Uterus (tissue), 4 donors: Measurements from ENCODE around the gene TSPAN11. TPM values are rescaled to one million over a fixed set of nuclear protein-coding genes. Genes with fewer than 3 reads are reported as not detected.
"Not testable (repeated sequence)": the region's sequence is repeated elsewhere in the genome, so short reads cannot be mapped to it uniquely, and the experiment has no call there.

Experiments used
- DNase-seq, 2 donors: peaks; one replicate each; pipeline ENCODE4 v3.0.0-alpha.2; 2019 to 2020
- H3K27ac ChIP-seq, 2 donors: fragments of 200-600 bp; sonication (generic); 1 replicate in 1 of 2; 2 replicates in 1 of 2; pipeline ENCODE4 v1.5.1; 2016 to 2018
- H3K27me3 ChIP-seq, 2 donors: fragments of 200-600 bp; sonication (generic); one replicate each; pipeline ENCODE4 v1.5.1; 2018 to 2019; ENCODE audit warnings: control low read depth in 1 of 2
- H3K36me3 ChIP-seq, 2 donors: fragments of 200-600 bp; sonication (generic); one replicate each; pipeline ENCODE4 v1.5.1; 2019; ENCODE audit warnings: control low read depth in 1 of 2
- H3K4me1 ChIP-seq, 2 donors: fragments of 200-600 bp; sonication (generic); one replicate each; pipeline ENCODE4 v1.5.1; 2018 to 2019; ENCODE audit warnings: control low read depth in 1 of 2
- H3K4me3 ChIP-seq, 2 donors: fragments of 200-600 bp; sonication (generic); 1 replicate in 1 of 2; 2 replicates in 1 of 2; pipeline ENCODE4 v1.5.1; 2018 to 2019; ENCODE audit warnings: mild to moderate bottlenecking in 1 of 2
- H3K9me3 ChIP-seq, 2 donors: fragments of 200-600 bp; sonication (generic); one replicate each; pipeline ENCODE4 v1.5.1; 2019; ENCODE audit warnings: control low read depth in 1 of 2
- POLR2A ChIP-seq, 2 donors: fragments of 450-650 bp; IDR thresholded peaks; one replicate each; pipeline ENCODE4 v1.6.1; 2016; ENCODE audit warnings: antibody characterized with exemption in 2 of 2, mild to moderate bottlenecking in 1 of 2, moderate library complexity in 1 of 2
- intact Hi-C: fragments of 100-400 bp; cut with DNase I; formaldehyde crosslinking; loops from one replicate; pipeline ENCODE4 v1.15.1; 2023; ENCODE audit warnings: low total_unique reads
- total RNA-seq, 4 donors: library from RNA; depleted of rRNA in 3 of 4; stranded (reverse); fragments of >200 nt in 3 of 4; gene quantifications; one replicate each; pipeline versions ENCODE4 v1.1.0 to v1.2.4, GENCODE V29; 2014 to 2023
- TF ChIP-seq, protein P1 (sequence below), 4 experiments: fragments of 200-600 bp in 2 of 4; fragments of 450-650 bp in 2 of 4; sonication (generic) in 2 of 4; IDR thresholded peaks; one replicate each; pipeline ENCODE4 v1.5.1; 2016 to 2019; ENCODE audit warnings: antibody characterized with exemption in 4 of 4, mild to moderate bottlenecking in 2 of 4, moderate library complexity in 1 of 4
- donor health status: DM: yes; HTN: yes; CAD: no.

Gene TSPAN11
- total RNA-seq, 4 donors from 2014 or later, result 0.51 to 9.4 (median 0.88) TPM

GRCh38 chr12:31011746-31012566 lies 85.4 kb downstream of the TSPAN11 start:
- Histone ChIP-seq H3K27ac (no peak overlapping the region), H3K9me3 (no peaks in the 10 kb centered on the region), H3K4me1 (no peaks in the 10 kb centered on the region), H3K27me3 (no peaks in the 10 kb centered on the region), H3K36me3 (no peaks in the 10 kb centered on the region), H3K4me3 (no peak overlapping the region)
- DNase-seq, result peak in 1 of 2 donors; percentile 7
- TF ChIP-seq, protein P1, sequence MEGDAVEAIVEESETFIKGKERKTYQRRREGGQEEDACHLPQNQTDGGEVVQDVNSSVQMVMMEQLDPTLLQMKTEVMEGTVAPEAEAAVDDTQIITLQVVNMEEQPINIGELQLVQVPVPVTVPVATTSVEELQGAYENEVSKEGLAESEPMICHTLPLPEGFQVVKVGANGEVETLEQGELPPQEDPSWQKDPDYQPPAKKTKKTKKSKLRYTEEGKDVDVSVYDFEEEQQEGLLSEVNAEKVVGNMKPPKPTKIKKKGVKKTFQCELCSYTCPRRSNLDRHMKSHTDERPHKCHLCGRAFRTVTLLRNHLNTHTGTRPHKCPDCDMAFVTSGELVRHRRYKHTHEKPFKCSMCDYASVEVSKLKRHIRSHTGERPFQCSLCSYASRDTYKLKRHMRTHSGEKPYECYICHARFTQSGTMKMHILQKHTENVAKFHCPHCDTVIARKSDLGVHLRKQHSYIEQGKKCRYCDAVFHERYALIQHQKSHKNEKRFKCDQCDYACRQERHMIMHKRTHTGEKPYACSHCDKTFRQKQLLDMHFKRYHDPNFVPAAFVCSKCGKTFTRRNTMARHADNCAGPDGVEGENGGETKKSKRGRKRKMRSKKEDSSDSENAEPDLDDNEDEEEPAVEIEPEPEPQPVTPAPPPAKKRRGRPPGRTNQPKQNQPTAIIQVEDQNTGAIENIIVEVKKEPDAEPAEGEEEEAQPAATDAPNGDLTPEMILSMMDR (IDR thresholded peaks at IDR 0.05), result no peak
- TF ChIP-seq POLR2A (IDR thresholded peaks at IDR 0.05), result no peak
- intact Hi-C loops, result no loop called here

DNA sequence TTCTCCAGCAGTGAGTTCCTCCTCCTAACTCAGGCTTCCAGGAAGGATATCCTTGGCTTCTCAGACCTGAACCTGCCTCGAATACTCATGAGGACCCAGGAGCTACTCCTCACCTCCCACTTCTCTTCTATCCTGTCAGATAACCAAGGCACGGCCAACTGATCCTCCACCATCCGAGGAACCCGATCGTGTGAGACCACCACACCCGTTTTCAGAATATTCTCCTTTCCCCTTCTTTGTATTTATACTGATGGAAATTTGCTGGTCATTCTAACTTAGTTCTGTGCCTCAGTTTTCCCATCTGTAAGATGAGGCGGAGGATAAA lies 86.0 kb downstream of the TSPAN11 start:
- H3K36me3 ChIP-seq, DNase-seq, H3K9me3 ChIP-seq, H3K4me3 ChIP-seq, H3K4me1 ChIP-seq, H3K27me3 ChIP-seq, intact Hi-C loops, H3K27ac ChIP-seq: not testable (repeated sequence)

- intact Hi-C loops, result no loop called here
- Histone ChIP-seq H3K9me3 (no peaks in the 10 kb centered on the region), H3K36me3 (no peaks in the 10 kb centered on the region), H3K27me3 (no peaks in the 10 kb centered on the region), H3K4me3 (no peak overlapping the region), H3K27ac (no peak overlapping the region), H3K4me1 (no peaks in the 10 kb centered on the region)
- TF ChIP-seq, protein P1 (IDR thresholded peaks at IDR 0.05), result no peak
- peak in 1 of 2 donors; percentile 7 for DNase-seq
These were observed 88.7 kb downstream of the TSPAN11 start for GRCh38 chr12:31015215-31015614.

- H3K9me3 ChIP-seq, result no peaks in the 10 kb centered on the region
- TF ChIP-seq POLR2A (IDR thresholded peaks at IDR 0.05), result no peak
- TF ChIP-seq, protein P1 (IDR thresholded peaks at IDR 0.05), result no peak
- no peak overlapping the region for H3K4me3 ChIP-seq
- H3K36me3 ChIP-seq, result no peaks in the 10 kb centered on the region
- H3K27ac ChIP-seq, result no peak overlapping the region
- H3K4me1 ChIP-seq, result no peaks in the 10 kb centered on the region
- intact Hi-C loops, result no loop called here
- DNase-seq, result peak in 1 of 2 donors; percentile 4
- H3K27me3 ChIP-seq, result no peaks in the 10 kb centered on the region
These were observed 89.5 kb downstream of the TSPAN11 start for GRCh38 chr12:31016057-31016456.

DNA sequence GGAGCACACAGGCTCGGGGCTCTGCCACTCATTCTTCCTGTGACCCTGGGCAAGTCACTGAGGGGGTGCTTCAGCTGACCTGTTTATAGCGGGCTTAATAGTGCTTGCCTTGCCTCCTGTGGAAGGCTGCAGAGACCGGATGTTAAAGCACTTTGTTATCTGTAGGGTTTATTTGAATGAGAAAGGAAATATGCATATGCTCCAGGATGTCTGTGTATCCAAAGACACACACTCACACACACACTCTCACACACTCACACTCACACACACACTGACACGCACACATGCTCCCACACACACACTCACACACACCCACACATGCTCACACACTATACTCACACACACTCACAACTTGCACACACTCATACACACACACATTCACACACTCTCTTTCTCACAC lies 91.0 kb downstream of the TSPAN11 start:
- H3K27me3 ChIP-seq, result no peaks in the 10 kb centered on the region
- H3K36me3 ChIP-seq, result no peaks in the 10 kb centered on the region
- no peak overlapping the region for H3K4me3 ChIP-seq
- H3K4me1 ChIP-seq, result no peaks in the 10 kb centered on the region
- TF ChIP-seq POLR2A (IDR thresholded peaks at IDR 0.05), result no peak
- TF ChIP-seq, protein P1 (IDR thresholded peaks at IDR 0.05), result no peak
- intact Hi-C loops, result no loop called here
- no peak for DNase-seq
- no peak overlapping the region for H3K27ac ChIP-seq
- H3K9me3 ChIP-seq, result no peaks in the 10 kb centered on the region
